HepG2 (cell line): ENCODE results near the gene ZBTB21. TPM values are rescaled to one million over a fixed set of nuclear protein-coding genes. Genes with fewer than 3 reads are reported as not detected.

Source experiments
- ATAC-seq: fragments of 200-7000 bp; cut with Tn5 transposase; 3 replicates; pipeline ENCODE4 v1.9.1; 2020; ENCODE audit warnings: mild to moderate bottlenecking, moderate library complexity
- BruUV-seq: library from RNA; stranded (reverse); fragments of 400-500 nt; replicated peaks from 2 replicates; lab custom pipeline; 2021; lab: Mats Ljungman, UMichigan
- CTCF ChIA-PET: fragments of 300-600 bp; formaldehyde crosslinking; extraction: SDS; loops from one replicate; lab custom pipeline; 2021; ENCODE audit warnings: low total read pairs, inconsistent platforms, low intra/inter-chr PET ratio; lab: Yijun Ruan, JAX
- POLR2A ChIA-PET: fragments of 350-600 bp; sonication (Branson Sonifier 250); formaldehyde crosslinking; loops from one replicate; lab custom pipeline; 2020; ENCODE audit warnings: antibody characterized with exemption, inconsistent platforms; lab: Yijun Ruan, JAX
- DNase-seq: peaks from one replicate; pipeline ENCODE4 v3.0.0-alpha.2; 2015; ENCODE audit warnings: low spot score
- FAIRE-seq: peaks from 3 replicates; lab custom pipeline; 2011; peaks lifted over from hg19 to GRCh38; lab: Jason Lieb, UNC
- H2AFZ ChIP-seq: one replicate; pipeline ENCODE4 v1.6.1; 2011; ENCODE audit warnings: low read length, inconsistent platforms
- H3K27ac ChIP-seq: fragments of 300-600 bp; 3 replicates; pipeline ENCODE4 v1.8.0; 2011; ENCODE audit warnings: mixed run types, mild to moderate bottlenecking, mixed read lengths, low read length, inconsistent platforms; ENCODE audit not compliant: insufficient read depth; ENCODE audit errors: extremely low read length
- H3K27me3 ChIP-seq, 2 experiments: fragments of 200-600 bp in 1 of 2; 2 replicates in 1 of 2; 3 replicates in 1 of 2; pipeline versions ENCODE4 v1.6.0 to v1.8.0; 2011; ENCODE audit warnings: low read length in 2 of 2, mild to moderate bottlenecking in 2 of 2, moderate library complexity in 2 of 2, inconsistent platforms in 1 of 2; ENCODE audit not compliant: insufficient read depth in 2 of 2, control insufficient read depth in 1 of 2
- H3K36me3 ChIP-seq, 2 experiments: fragments of 200-600 bp in 1 of 2; replicated peaks in 1 of 2; 2 replicates in 1 of 2; 3 replicates in 1 of 2; pipeline versions ENCODE4 v1.5.1 to v1.8.0; 2011; ENCODE audit warnings: low read length in 2 of 2, inconsistent platforms in 1 of 2; ENCODE audit not compliant: insufficient read depth in 2 of 2, control insufficient read depth in 1 of 2
- H3K4me1 ChIP-seq: 2 replicates; pipeline ENCODE4 v1.5.1; 2012; ENCODE audit warnings: low read length, inconsistent platforms; ENCODE audit not compliant: insufficient read depth
- H3K4me2 ChIP-seq: 2 replicates; pipeline ENCODE4 v1.6.0; 2011; ENCODE audit warnings: low read depth, low read length, inconsistent platforms
- H3K4me3 ChIP-seq, 3 experiments: fragments of 200-600 bp in 1 of 3; sonication (generic), shearing (Covaris generic) in 1 of 3; replicated peaks in 1 of 3; 2 replicates each; pipeline ENCODE4 v1.5.1; 2011 to 2016; ENCODE audit warnings: low read length in 3 of 3, inconsistent platforms in 2 of 3, low read depth in 2 of 3, mild to moderate bottlenecking in 2 of 3, control low read depth in 1 of 3, mixed read lengths in 1 of 3; ENCODE audit not compliant: insufficient read depth in 1 of 3
- H3K79me2 ChIP-seq: one replicate; pipeline ENCODE4 v1.6.1; 2011; ENCODE audit warnings: low read length, inconsistent platforms; ENCODE audit not compliant: insufficient read depth
- H3K9ac ChIP-seq: 2 replicates; pipeline ENCODE4 v1.6.0; 2011; ENCODE audit warnings: mild to moderate bottlenecking, low read depth, low read length, inconsistent platforms; ENCODE audit not compliant: insufficient read depth
- H3K9me3 ChIP-seq: 2 replicates; pipeline ENCODE4 v1.5.1; 2012; ENCODE audit warnings: mild to moderate bottlenecking, low read length
- H4K20me1 ChIP-seq: 2 replicates; pipeline ENCODE4 v1.6.0; 2011; ENCODE audit warnings: inconsistent platforms, mild to moderate bottlenecking, low read length, moderate library complexity; ENCODE audit not compliant: insufficient read depth
- AGO2 ChIP-seq: fragments of 200-400 bp; formaldehyde crosslinking; optimal IDR thresholded peaks from 2 replicates; pipeline ENCODE3; 2017; ENCODE audit warnings: mild to moderate bottlenecking, low read depth, low read length, moderate library complexity
- AKNA ChIP-seq: sonication (generic); formaldehyde crosslinking; IDR thresholded peaks from 2 replicates; pipeline ENCODE4 v1.4.0; 2020; ENCODE audit warnings: missing genetic modification reagents, borderline replicate concordance
- EP300 ChIP-seq, 3 experiments: sonication (generic) in 1 of 3; formaldehyde crosslinking in 1 of 3; IDR thresholded peaks; 2 replicates each; pipeline versions ENCODE4 v1.5.1 to v1.6.1; 2011 to 2020; ENCODE audit warnings: low read depth in 2 of 3, low read length in 2 of 3, borderline replicate concordance in 1 of 3, improper control_type of control experiment in 1 of 3, mild to moderate bottlenecking in 1 of 3, missing genetic modification reagents in 1 of 3, moderate library complexity in 1 of 3
- GMEB1 ChIP-seq: sonication (generic); formaldehyde crosslinking; IDR thresholded peaks from 2 replicates; pipeline ENCODE4 v1.5.1; 2020; ENCODE audit warnings: missing genetic modification reagents, mild to moderate bottlenecking, borderline replicate concordance
- KLF16 ChIP-seq, 2 experiments: sonication (generic) in 1 of 2; formaldehyde crosslinking in 1 of 2; IDR thresholded peaks; 2 replicates each; pipeline versions ENCODE4 v1.6.1 to v1.8.0; 2016 to 2023; ENCODE audit warnings: missing genetic modification reagents in 2 of 2, missing compliant biosample characterization in 1 of 2
- RAD51 ChIP-seq: fragments of 450-650 bp; IDR thresholded peaks from 2 replicates; pipeline ENCODE4 v1.6.1; 2016; ENCODE audit warnings: borderline replicate concordance
- SALL2 ChIP-seq: sonication (generic); formaldehyde crosslinking; IDR thresholded peaks from 2 replicates; pipeline ENCODE4 v1.8.1; 2023; ENCODE audit warnings: mild to moderate bottlenecking, missing genetic modification reagents, inconsistent platforms
- STAT5B ChIP-seq: sonication (generic); formaldehyde crosslinking; IDR thresholded peaks from 2 replicates; pipeline ENCODE4 v1.4.0; 2020; ENCODE audit warnings: missing genetic modification reagents
- THAP8 ChIP-seq: sonication (generic); formaldehyde crosslinking; IDR thresholded peaks from 2 replicates; pipeline ENCODE4 v1.5.1; 2020; ENCODE audit warnings: missing genetic modification reagents, mild to moderate bottlenecking, borderline replicate concordance
- YY1 ChIP-seq: IDR thresholded peaks from 2 replicates; pipeline ENCODE4 v1.6.1; 2011; ENCODE audit warnings: low read length, low read depth, moderate library complexity, mild to moderate bottlenecking; ENCODE audit not compliant: insufficient read depth, insufficient replicate concordance
- ZFP90 ChIP-seq: sonication (generic); formaldehyde crosslinking; IDR thresholded peaks from 2 replicates; pipeline ENCODE4 v1.8.0; 2022; ENCODE audit warnings: missing genetic modification reagents, mild to moderate bottlenecking, inconsistent platforms, borderline replicate concordance
- WGBS: methylation state at CpG from one replicate; pipeline ENCODE4 v1.1.6; 2017; ENCODE audit warnings: low lambda C conversion rate; 5-methylcytosine and 5-hydroxymethylcytosine counted together
- in situ Hi-C: cut with HindIII; loops from 2 replicates; pipeline ENCODE4 v1.10.0; 2017; ENCODE audit warnings: low pct_unique_long_range_greater_than_20kb; ENCODE audit not compliant: extremely low pct_ligation_motif_present
- intact Hi-C: fragments of 100-400 bp; cut with micrococcal nuclease; formaldehyde crosslinking; loops from one replicate; pipeline ENCODE4 v1.10.0; 2022; ENCODE audit not compliant: unreplicated experiment
- polyA plus RNA-seq, 8 experiments: library from polyadenylated mRNA; depleted of rRNA in 3 of 8; stranded (reverse) in 7 of 8; unstranded in 1 of 8; fragments of >200 nt; fragmentation: Illumina TruSeq in 4 of 8; extraction: Trizol in 4 of 8; gene quantifications; 2 replicates each; pipeline versions ENCODE4 v1.2.1 to v1.2.3, GENCODE V29; 2011 to 2016; ENCODE audit warnings: low read depth in 4 of 8, missing spikeins in 1 of 8, mixed read lengths in 1 of 8; ENCODE audit not compliant: insufficient read depth in 1 of 8
- total RNA-seq, 5 experiments: library from RNA; depleted of rRNA; stranded (reverse); fragments of >200 nt; fragmentation: Illumina TruSeq; extraction: Trizol; gene quantifications; 2 replicates each; pipeline ENCODE4 v1.2.3, GENCODE V29; 2016; ENCODE audit warnings: low read depth in 1 of 5

Gene ZBTB21
- total and polyA plus RNA-seq, 2 of the 13 experiments (the other 11 are each of a cell fraction or from before 2014, with no cell fraction given), result 4.5 to 6.1 TPM

- TF ChIP-seq AKNA (CRISPR knock-in tag), result no peak
- TF ChIP-seq THAP8 (CRISPR knock-in tag), result no peak
Observed at GRCh38 chr21:41965461-41966013, 44.6 kb downstream of the ZBTB21 start (continued).

GRCh38 chr21:41965045-41965444, 45.1 kb downstream of the ZBTB21 start:
- Histone ChIP-seq H3K9me3 (no peaks in the 10 kb centered on the region), H3K9ac (no peak overlapping the region), H3K4me3 (no peak overlapping the region), H3K4me2 (no peak overlapping the region), H4K20me1 (no peaks in the 10 kb centered on the region), H3K27ac (no peak overlapping the region), H3K36me3 (no peaks in the 10 kb centered on the region), H3K27me3 (peaks cover 6 to 32% of the 10 kb centered on the region in 2 experiments; a peak in 4 of 5 replicates), H3K4me1 (peaks cover 46% of the 10 kb centered on the region), H3K79me2 (no peaks in the 10 kb centered on the region), H2AFZ (no peak overlapping the region)
- intact Hi-C loops, result no loop called here
- FAIRE-seq (no peak), ATAC-seq (no peak), DNase-seq (no peak)
- ChIA-PET POLR2A (no interaction called here), CTCF (no interaction called here)
- WGBS, result 8% methylated on average over 5 of the region's 5 CpGs
- BruUV-seq, result no TSS peak
- in situ Hi-C loops, result no loop called here
- TF ChIP-seq GMEB1 (CRISPR knock-in tag) (no peak), KLF16 (CRISPR knock-in tag; IDR thresholded peaks at IDR 0.05) (no peak), STAT5B (CRISPR knock-in tag) (no peak), YY1 (no peak), RAD51 (no peak), EP300 (IDR thresholded peaks at IDR 0.05; ENCODE audit: low read depth in 2 of 2, low read length in 2 of 2) (no peak), EP300 (CRISPR knock-in tag; IDR thresholded peaks at IDR 0.05; ENCODE audit: borderline replicate concordance) (no peak), SALL2 (CRISPR knock-in tag) (no peak), ZFP90 (no peak), AGO2 (no peak)
